ENCODE data around the gene MADD. TPM values are rescaled to one million over a fixed set of nuclear protein-coding genes. Genes with fewer than 3 reads are reported as not detected.

The MADD gene
- total RNA-seq, 1 experiment from 2014 or later = 132 TPM

- ChIA-PET CTCF (no interaction called here), POLR2A (ENCODE audit: low non-redundant PET) (no interaction called here)
- BruUV-seq (replicated peaks) = no TSS peak
- no peaks in the 10 kb centered on the region for H3K4me1 ChIP-seq (ENCODE audit: insufficient read depth, low read length, poor library complexity, severe bottlenecking)
- no peaks in the 10 kb centered on the region for H3K9me3 ChIP-seq (ENCODE audit: low read depth, low read length, poor library complexity, severe bottlenecking)
- H3K4me3 ChIP-seq (ENCODE audit: low read depth, low read length, poor library complexity, severe bottlenecking) = no peak overlapping the region
- intact Hi-C loops (cut with micrococcal nuclease; ENCODE audit: unreplicated experiment) = no loop called here
- no peak for DNase-seq (ENCODE audit: low spot score)
- H3K27ac ChIP-seq (ENCODE audit: low read depth, low read length, poor library complexity, severe bottlenecking) = no peak overlapping the region
- H3K27me3 ChIP-seq (replicated peaks; ENCODE audit: insufficient read depth, low read depth, low read length, poor library complexity) = no peaks in the 10 kb centered on the region
- no peak for TF ChIP-seq EZH2 (IDR thresholded peaks at IDR 0.05; ENCODE audit: borderline replicate concordance, low read depth, low read length, poor library complexity, severe bottlenecking)
- TF ChIP-seq CTCF (conservative IDR thresholded peaks at IDR 0.05; ENCODE audit: low read depth, low read length) = no peak
- no peaks in the 10 kb centered on the region for H3K36me3 ChIP-seq (ENCODE audit: insufficient read depth, low read length, poor library complexity, severe bottlenecking)
Observed at GRCh38 chr11:47342036-47342803, 72.3 kb downstream of the MADD start.

- H3K4me3 ChIP-seq (ENCODE audit: low read depth, low read length, poor library complexity, severe bottlenecking) = no peak overlapping the region
- TF ChIP-seq EZH2 (IDR thresholded peaks at IDR 0.05; ENCODE audit: borderline replicate concordance, low read depth, low read length, poor library complexity, severe bottlenecking) (no peak), CTCF (conservative IDR thresholded peaks at IDR 0.05; ENCODE audit: low read depth, low read length) (no peak)
- no peak for DNase-seq (ENCODE audit: low spot score)
- H3K9me3 ChIP-seq (ENCODE audit: low read depth, low read length, poor library complexity, severe bottlenecking) = no peaks in the 10 kb centered on the region
- no TSS peak for BruUV-seq (replicated peaks)
- POLR2A ChIA-PET (ENCODE audit: low non-redundant PET) = no interaction called here
- H3K27me3 ChIP-seq (replicated peaks; ENCODE audit: insufficient read depth, low read depth, low read length, poor library complexity) = no peaks in the 10 kb centered on the region
- no peaks in the 10 kb centered on the region for H3K4me1 ChIP-seq (ENCODE audit: insufficient read depth, low read length, poor library complexity, severe bottlenecking)
- no peaks in the 10 kb centered on the region for H3K36me3 ChIP-seq (ENCODE audit: insufficient read depth, low read length, poor library complexity, severe bottlenecking)
- H3K27ac ChIP-seq (ENCODE audit: low read depth, low read length, poor library complexity, severe bottlenecking) = no peak overlapping the region
- intact Hi-C loops (cut with micrococcal nuclease; ENCODE audit: unreplicated experiment) = no loop called here
- CTCF ChIA-PET = no interaction called here
Observed at GRCh38 chr11:47342854-47343253, 72.9 kb downstream of the MADD start.

GRCh38 chr11:47345890-47346563, 76.1 kb downstream of the MADD start:
- ChIA-PET CTCF (interaction anchor here (0.7 kb wide), 1 partner anchor 9 kb away, joined by 4 read pairs; no protein-coding TSS in a partner anchor), POLR2A (ENCODE audit: low non-redundant PET) (no interaction called here)
- Histone ChIP-seq H3K27me3 (replicated peaks; ENCODE audit: insufficient read depth, low read depth, low read length, poor library complexity) (no peaks in the 10 kb centered on the region), H3K36me3 (ENCODE audit: insufficient read depth, low read length, poor library complexity, severe bottlenecking) (no peaks in the 10 kb centered on the region), H3K4me3 (ENCODE audit: low read depth, low read length, poor library complexity, severe bottlenecking) (no peak overlapping the region), H3K9me3 (ENCODE audit: low read depth, low read length, poor library complexity, severe bottlenecking) (no peaks in the 10 kb centered on the region), H3K4me1 (ENCODE audit: insufficient read depth, low read length, poor library complexity, severe bottlenecking) (no peaks in the 10 kb centered on the region), H3K27ac (ENCODE audit: low read depth, low read length, poor library complexity, severe bottlenecking) (no peak overlapping the region)
- DNase-seq (ENCODE audit: low spot score) = no peak
- TF ChIP-seq EZH2 (IDR thresholded peaks at IDR 0.05; ENCODE audit: borderline replicate concordance, low read depth, low read length, poor library complexity, severe bottlenecking) (no peak), CTCF (conservative IDR thresholded peaks at IDR 0.05; ENCODE audit: low read depth, low read length) (no peak)
- intact Hi-C loops (cut with micrococcal nuclease; ENCODE audit: unreplicated experiment) = no loop called here
- no TSS peak for BruUV-seq (replicated peaks)

All from A673 (cell line).